HG02852 (cell line): ENCODE results near the gene SHC1.
A peak's percentile ranks its signal among the peaks of the same experiment; 100 is the strongest.
"Not testable (repeated sequence)": the region's sequence is repeated elsewhere in the genome, so short reads cannot be mapped to it uniquely, and the experiment has no call there.

ENCODE experiments used
- ATAC-seq: cut with Tn5 transposase; IDR thresholded peaks from one replicate; pipeline ENCODE4 v1.9.1; 2021; ENCODE audit warnings: mild to moderate bottlenecking, moderate library complexity; ENCODE audit not compliant: unreplicated experiment

Gene SHC1

GRCh38 chr1:154996966-154997701 lies 26.6 kb upstream of the SHC1 start:
- no peak for ATAC-seq

GRCh38 chr1:154995301-154995983 lies 24.9 kb upstream of the SHC1 start:
- ATAC-seq = not testable (repeated sequence)

- ATAC-seq = no peak
These were observed 24.0 kb upstream of the SHC1 start for GRCh38 chr1:154994591-154994990.

GRCh38 chr1:154994269-154994587 lies 23.7 kb upstream of the SHC1 start:
- ATAC-seq = no peak

GRCh38 chr1:154993572-154994268 lies 23.2 kb upstream of the SHC1 start, which contains the start of gene LENEP:
Gene LENEP (plus strand): TSS chr1:154993586. CDS start chr1:154993608, 22 bp downstream.
- ATAC-seq = no peak

- no peak for ATAC-seq
These were observed 22.4 kb upstream of the SHC1 start for GRCh38 chr1:154992721-154993571.

- no peak for ATAC-seq
These were observed 19.7 kb upstream of the SHC1 start for GRCh38 chr1:154990276-154990675.

- no peak for ATAC-seq
These were observed 18.8 kb upstream of the SHC1 start for GRCh38 chr1:154989195-154989860.

GRCh38 chr1:154988058-154988954 lies 17.8 kb upstream of the SHC1 start:
- no peak for ATAC-seq

GRCh38 chr1:154987326-154987725 lies 16.8 kb upstream of the SHC1 start:
- ATAC-seq = no peak

GRCh38 chr1:154986736-154987135 lies 16.2 kb upstream of the SHC1 start:
- ATAC-seq = not testable (repeated sequence)

- ATAC-seq = no peak
These were observed 13.4 kb upstream of the SHC1 start for GRCh38 chr1:154983776-154984466.

GRCh38 chr1:154982897-154983648 lies 12.5 kb upstream of the SHC1 start, which contains the start of gene FLAD1:
Gene FLAD1 (plus strand): TSS chr1:154983344. CDS start chr1:154983695, 351 bp downstream.
- peak; percentile 98 for ATAC-seq

- no peak for ATAC-seq
These were observed 11.8 kb upstream of the SHC1 start for GRCh38 chr1:154982341-154982740.

- no peak for ATAC-seq
These were observed 7.8 kb upstream of the SHC1 start for GRCh38 chr1:154978360-154978759.

- not testable (repeated sequence) for ATAC-seq
These were observed 7.2 kb upstream of the SHC1 start for GRCh38 chr1:154977762-154978161.

GRCh38 chr1:154975409-154976059 lies 5.0 kb upstream of the SHC1 start:
- ATAC-seq = no peak
